Astrocyte of the hippocampus (primary cell): Measurements from ENCODE around the gene UCHL1.

Source experiments
- DNase-seq: peaks from one replicate; pipeline ENCODE4 v3.0.0; 2011; ENCODE audit warnings: low read depth, low spot score

UCHL1 gene

DNA sequence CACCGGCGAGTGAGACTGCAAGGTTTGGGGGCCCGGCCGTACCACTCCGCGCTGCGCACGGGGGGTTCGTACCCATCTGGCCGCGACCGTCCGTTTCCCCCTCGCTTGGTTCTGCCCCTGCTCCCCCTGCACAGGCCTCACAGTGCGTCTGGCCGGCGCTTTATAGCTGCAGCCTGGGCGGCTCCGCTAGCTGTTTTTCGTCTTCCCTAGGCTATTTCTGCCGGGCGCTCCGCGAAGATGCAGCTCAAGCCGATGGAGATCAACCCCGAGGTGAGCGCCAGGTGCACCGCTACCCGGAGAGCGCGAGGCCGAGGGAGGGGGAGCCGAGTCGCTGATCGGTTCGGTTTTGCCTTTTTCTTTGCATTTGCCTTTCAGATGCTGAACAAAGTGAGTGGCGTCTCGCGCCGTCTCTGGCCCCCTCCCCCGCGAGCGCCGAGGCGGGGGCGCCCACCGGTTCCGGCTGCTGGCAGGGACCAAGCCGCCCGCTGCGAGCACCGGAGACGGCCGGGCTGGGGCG is at the start of gene UCHL1:
Gene UCHL1 (plus strand): TSS at position 189 of the 517 bp plus-strand sequence. CDS start 49 bp downstream, at position 238.
- peak; percentile 92 for DNase-seq

DNA sequence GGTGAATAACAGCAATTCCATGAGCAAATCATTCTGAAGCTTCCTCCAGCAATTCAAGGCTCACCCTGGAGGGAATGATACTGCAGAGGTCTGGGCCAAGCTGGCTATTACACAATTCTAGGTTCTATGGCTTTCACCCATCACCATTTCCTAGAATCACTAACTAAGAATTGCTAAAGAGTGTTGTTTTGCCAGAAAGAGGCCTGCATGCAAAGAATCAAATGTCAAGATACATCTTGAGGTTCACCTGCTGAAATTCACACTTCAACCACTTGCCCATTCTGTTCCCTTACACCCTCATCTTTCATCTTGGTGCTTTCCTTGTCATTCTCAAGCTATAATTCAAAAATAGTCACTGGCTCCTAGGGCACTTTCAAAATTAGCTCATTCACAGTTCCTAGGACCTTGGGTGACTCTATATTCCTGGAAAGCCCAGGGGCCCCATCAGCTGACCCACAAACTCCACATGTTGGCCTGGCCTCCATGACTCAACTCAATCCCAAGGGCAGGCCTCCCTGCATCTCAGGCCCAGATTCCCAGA is 49.4 kb upstream of the UCHL1 start:
- DNase-seq: no peak

DNA sequence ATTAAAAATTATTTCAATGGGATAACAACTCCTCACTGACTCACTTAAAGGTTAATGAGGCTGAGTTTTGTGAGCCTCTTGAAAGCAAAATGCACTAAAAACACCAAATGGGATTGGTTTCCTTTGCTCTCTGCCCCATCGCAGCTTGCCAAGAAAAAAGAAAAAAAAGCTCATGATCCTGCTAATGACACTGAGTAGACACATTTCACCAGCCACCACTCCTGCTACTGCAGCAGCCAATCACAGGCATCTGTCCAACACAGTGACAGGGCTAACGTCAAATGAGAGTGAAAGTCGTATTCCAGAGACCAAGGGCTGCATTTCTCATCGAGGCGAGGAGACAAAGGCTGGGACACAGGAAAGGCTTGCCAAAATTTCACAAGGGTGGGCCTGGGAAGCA is 47.5 kb upstream of the UCHL1 start:
- DNase-seq: no peak

DNA sequence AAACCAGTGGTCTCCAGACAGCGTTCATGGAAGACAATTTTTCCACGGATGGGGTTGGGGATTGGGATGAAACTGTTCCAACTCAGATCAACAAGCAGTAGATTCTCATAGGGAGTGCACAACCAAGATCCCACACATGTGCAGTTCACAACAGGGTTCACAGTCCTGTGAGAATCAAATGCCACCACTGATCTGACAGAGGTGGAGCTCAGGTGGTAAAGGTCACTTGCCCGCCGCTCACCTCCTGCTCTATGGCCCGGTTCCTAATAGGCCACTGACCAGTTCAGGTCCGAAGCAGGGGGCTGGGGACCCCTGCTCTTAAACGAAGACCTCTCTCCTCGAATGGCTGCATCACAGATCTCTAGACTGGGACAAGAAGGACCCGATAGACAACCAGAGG is 46.8 kb upstream of the UCHL1 start:
- DNase-seq: no peak

DNA sequence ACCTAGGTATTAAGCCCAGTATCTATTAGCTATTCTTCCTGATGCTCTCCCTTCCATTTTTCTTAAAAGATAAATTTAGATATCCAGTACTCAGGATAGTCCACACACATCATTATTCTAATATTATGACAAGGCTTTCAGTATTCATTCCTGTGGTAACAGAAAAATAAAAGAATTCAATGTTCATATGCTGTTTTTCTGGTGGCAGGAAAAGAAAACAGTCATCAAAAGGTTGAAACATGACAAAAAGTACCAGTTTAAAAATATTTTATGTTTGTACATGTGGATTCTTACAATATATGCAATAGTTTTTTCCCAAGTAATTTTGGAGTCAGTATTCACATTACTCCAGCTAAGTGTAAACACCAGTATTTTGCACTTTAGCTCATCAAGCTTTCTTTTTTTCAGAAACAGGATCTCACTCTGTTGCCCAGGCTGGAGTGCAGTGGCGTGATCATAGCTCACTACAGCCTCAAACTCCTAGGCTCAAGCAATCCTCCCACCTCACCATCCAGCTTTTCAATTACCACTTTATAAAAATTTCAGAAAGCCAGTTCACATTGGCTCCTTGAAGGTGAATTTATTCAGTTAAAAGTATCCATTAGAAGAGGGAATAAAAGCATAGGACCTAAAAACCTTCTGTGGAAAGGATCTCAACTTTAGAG is 44.6 kb upstream of the UCHL1 start:
- DNase-seq: no peak

DNA sequence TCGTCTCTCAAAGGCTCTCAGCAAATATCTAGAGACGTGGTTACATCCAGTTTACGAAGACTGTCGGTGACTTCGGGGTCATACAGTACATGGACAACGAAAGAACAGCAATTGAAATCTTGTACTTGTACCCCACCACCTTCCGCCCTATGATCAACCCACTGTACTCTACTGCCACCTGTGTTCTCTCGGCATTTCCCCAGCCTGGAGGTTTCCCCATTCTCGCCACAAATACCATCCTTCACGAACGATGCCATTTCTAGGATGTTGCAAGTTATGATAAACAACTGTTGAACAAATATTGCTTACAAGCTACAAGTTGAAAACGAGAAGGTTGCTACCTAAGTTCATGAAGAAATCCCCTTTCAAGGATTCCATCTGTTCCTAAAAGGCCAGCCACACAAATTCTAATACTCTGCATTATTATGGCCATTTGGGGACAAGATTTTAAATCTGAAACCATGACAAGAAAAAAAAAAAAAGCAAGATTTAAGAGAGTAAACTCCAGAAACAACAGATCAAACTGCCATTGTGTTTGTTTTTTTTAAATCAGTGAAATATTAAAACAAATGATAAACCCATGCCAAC is 44.0 kb upstream of the UCHL1 start:
- DNase-seq: peak; percentile 77

DNA sequence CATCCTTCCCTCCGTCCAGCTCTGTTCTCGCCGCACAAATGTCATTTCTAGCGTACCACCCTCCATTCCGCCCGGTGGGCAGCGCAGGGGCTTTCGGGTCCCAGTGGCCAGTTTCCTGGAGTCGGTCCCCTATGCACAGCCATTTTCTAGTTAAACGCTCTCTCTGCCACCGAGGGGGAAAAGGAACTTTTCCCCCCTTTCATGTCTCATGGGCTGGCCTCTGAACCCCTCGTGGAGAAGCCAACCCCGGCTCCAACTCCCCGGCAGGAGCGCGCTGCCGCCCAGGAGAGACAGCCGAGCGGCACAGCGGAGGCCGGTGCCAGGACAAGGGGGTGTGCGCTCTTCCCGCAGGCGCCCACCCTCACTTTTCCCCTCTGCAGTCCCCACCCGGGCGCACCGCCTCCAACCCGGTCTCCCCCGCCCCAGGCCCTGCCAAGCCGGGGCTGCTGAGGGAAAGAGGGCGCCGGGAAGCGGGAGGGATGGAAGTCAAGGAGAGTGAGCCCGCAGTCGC is 43.0 kb upstream of the UCHL1 start:
- DNase-seq: no peak

DNA sequence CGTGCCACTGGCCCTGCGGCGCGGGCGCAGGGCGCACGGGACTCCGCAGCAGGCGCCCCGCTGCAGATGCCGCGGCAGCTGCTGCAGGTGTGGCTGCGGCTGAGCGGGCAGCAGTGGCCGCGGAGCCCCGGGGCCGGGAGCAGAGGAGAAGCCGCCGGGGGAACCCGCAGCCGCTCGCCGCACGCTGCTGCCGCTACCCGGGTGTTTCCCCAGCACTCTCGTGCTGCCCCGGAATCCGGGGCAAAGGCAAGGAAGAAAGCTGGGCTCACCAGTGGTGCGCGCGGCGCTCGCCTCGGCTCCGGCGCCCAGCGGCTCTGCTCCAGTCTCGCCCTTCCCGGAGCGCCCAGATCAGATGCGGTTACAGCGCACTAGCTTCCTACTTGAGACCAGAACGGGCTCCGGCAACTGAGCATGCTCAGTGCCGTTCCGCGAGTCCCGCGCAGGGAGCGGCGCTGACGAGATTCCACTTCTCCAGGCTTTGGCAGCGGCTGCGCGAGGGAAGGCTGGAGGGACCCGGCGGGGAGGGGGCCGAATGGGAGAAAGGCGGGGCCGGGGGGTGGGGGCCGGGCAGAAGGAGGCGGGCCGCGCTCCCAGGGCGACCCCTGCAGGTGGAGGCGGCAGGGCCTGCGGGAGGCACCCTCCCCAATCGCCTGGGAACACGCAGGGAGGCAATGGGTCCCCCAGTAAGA is 42.4 kb upstream of the UCHL1 start, which contains the start of gene APBB2:
Gene APBB2 (minus strand): TSS at position 407 of the 689 bp plus-strand sequence. CDS start 181,288 bp downstream, outside the sequence.
- DNase-seq: peak; percentile 99

DNA sequence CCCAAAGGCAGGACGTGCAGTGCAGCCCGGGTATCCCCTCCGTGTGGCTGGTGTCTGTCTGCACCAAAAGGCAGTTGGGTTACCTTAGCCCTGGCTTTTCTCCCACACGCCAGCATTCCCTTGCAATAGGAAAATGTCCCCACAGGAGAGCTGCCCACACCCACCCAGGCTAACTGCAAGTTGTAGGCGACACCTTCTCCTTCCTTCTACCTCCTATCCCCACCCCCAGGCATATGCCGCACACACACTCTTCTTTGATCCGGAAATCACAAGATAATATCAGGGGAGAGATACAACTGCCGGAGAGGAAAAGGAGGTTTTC is 41.9 kb upstream of the UCHL1 start:
- DNase-seq: no peak

DNA sequence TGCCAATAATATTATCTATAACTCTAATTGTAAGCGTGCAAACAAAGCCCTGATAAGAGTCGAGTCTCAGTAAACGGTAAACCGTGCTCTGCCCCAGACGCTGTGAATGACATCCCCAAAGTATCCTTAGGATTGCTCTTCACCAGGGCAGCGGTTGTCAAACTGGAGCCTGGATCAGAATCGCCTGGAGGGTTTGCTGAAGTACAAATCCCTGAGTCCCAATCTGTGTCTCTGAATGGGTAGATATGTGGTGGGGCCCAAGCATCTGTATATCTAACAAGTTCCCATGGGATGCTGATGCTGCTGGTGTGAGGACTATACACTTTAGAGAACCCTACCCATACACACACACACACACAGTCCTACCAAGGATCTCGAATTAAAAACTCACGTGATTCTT is 41.6 kb upstream of the UCHL1 start:
- no peak for DNase-seq

DNA sequence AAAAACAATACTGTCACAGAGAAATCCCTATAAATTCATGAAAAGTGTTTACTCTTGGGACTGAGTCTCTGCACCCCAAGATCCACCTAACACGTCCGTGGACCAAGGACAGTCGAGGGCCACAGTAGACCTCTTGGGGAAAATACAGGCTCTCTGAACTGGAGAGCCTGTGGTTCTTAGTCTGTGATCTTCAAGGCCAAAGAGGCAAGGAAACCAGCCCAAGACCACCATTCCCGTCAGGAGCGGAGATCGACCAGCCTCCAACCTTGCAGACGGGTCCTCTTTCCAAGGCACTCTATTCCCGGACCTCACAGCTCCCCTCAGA is 40.8 kb upstream of the UCHL1 start:
- DNase-seq: no peak

DNA sequence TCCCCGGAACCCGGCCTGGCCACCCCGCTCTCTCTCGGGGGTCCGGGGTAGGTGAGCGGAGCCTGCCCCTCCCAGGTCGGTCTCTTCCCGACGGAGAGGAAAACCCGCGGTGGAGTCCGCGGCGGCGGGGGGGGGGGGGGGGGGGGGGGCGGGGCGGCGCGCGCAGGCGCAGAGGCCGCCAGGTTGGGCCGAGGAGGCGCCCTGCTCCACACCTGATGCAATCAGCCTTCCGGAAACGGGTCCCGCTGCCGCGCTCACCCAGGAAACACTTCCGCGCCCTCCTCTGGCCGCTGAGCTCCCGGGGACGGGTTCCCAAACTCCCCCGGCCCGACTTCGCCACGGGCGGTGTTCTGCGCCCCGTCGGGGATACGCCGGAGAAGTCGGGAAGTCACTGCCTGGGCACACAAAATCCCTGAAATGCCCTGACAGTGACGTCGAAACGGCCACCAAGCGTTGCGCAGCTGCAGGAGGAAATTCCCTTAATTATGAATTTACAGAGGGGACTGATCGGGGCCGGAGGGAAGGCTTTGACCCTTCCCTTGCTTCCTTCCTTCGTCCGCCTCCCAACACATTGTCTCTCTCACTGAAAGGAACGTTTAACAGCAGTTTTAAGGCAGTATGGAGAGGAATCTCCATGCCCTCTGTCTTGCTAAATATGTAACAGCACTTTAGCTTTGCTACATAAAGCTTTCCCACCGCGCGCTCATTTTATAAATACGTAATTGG is 40.3 kb upstream of the UCHL1 start:
- DNase-seq: peak; percentile 81

DNA sequence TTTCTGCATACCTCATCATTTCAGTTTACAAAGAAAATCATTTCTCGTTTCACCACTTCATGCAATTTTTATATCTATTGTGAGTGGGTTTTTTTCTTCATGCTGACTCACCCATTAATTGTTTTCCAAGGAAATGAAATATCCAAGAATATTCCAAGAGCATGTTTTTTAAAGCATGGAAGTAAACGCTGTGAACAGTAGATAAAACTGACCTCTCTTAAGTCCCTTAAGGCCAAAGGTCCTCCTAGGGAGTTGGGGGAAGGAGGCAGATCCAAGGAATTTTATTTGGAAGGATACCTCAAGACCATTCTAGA is 39.8 kb upstream of the UCHL1 start:
- no peak for DNase-seq

DNA sequence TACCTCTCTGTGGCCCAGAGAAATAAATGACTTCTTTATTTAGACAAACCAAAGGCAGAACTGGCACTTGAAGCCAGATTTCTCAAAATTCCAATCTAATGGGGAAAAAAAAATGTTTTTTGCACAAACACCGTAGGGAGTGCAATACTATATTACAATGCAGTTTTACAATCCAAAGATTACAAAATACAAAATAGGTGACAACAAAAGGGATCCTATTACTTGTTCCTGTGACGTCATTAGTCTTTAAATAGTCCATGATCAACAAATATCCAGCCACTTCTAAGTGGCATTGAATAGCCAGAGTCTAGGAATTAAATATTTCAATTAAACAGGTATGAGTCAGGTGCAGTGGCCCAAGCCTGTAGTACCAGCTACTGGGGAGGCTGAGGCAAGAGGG is 39.4 kb upstream of the UCHL1 start:
- DNase-seq: no peak

DNA sequence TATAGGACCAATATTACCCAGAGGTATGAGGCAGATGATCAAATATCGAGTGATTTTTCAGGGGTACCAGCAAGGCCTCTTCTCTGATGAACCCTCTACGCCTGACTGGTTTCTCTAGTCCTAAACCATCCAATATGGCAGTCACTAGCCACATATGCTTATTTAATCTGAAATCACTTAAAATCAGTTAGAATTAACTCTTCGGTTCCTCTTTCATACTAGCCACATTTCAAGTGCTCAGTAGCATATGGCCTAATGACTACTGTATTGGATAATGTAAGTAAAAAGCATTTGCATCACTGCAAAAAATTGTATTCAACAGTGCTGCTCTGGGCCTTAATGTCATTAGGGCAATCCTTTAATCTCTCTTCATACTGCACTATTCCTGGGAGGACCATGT is 38.0 kb upstream of the UCHL1 start:
- DNase-seq: no peak

DNA sequence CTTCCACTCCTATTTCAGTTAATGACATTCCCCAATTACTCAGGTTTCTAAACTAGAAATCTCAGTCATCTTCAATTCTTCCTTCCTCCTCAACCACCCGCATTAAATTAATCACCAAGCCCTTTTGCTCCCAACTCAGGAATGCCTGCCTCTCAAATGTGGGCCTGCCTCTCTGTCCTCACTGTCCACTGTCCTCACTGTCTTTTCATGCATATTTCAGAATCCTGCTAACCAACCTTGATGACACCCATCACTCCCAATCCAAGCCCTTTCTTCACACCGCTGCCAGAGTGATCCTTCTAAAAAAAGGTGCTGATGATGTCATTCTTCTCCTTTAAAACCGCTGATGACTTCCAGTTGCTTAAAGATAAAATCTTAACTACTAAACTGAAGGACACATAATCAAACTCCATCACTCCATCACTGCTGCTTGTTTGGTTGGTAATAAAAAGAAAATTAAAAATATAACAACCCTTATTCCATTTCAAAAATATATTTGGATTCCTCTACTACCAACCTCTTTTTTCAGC is 37.2 kb upstream of the UCHL1 start:
- no peak for DNase-seq

DNA sequence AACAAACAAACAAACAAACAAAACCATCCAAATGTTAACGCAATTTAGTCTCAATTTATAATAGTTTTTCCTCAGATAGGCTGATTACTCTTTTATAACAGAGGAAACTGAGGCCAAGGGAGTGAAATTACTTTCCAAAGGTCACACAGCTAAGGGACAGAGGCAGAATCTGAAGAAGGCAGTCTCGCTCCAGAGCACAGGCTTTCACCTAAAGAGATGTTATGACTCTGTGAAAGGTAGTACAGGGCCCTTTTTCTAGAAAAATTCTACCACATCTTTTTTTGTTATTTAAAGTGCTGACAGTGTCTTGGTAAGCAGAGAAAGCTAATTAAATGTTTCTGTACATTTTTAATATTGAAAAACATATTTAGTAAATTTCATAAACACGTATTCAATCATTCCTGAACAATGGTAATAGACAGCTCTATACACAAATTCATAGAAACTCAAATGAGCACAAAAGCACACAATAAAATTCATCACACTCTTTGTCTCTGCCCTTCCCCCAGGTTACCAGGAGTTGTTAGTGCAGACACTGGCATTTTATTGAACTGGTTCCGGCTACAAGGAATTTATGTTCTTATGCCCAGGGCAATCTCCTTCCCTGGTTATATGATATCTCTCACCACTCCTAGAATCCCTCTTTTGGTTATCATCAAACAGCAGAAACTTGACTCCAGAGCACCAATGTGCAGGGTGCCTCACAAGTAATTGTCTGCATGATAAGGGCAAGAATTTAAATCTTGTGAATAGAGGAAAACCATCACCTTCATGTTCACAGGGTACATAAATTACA is 34.7 kb upstream of the UCHL1 start:
- DNase-seq: no peak

DNA sequence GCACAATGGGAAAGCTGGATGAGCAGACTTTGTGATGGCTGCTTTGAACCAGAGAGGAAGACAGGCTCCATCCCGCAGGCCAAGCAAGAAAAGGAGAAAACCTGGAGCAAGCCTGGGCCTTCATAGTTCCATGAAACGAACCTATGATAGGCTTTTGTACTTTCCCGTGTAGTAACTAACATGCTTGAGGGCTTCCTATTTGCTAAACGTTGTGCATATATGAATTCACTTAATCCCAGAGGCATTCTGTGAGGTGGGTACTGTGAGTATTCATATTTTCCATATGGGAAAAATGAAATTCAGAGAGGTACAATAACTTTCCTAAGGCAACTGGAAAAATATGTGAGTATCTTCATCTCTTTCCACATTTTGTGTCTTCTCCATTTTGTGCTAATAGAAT is 28.8 kb upstream of the UCHL1 start:
- no peak for DNase-seq

DNA sequence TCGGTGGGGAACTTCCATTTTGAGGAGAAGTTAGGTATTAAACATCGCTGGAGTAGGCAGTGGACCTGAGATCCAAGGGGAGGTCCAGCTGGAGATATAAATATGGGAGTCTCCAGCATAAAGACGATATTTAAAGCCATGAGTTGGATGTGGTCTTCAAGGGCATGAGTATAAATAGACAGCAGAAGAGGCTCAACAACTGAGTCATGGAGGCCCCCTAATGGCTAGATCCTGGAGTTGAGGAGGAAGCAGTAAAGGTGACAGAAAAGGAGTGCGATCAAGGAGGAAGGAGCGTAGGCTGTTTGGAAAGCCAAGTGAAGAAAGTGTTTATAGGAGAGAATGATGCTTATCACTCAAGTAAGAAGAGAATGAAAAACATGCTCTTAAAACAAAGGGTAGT is 24.3 kb upstream of the UCHL1 start:
- DNase-seq: no peak

DNA sequence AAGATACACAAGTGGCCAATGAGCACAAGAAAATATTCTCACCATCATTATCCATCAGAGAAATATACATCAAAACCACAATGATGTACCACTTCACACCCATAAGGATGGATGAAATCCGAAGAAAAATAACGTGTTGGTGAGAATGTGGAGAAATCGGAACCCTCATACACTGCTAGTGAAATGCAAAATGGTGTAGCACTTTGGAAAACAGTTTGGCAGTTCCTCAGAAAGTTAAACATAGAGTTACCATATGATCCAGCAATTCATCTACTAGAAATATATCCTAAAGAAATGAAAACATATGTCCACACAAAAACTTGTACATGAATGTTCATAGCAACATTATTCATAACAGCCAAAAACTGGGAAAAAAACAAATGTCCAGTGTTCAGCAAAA is 23.9 kb upstream of the UCHL1 start:
- DNase-seq: no peak

DNA sequence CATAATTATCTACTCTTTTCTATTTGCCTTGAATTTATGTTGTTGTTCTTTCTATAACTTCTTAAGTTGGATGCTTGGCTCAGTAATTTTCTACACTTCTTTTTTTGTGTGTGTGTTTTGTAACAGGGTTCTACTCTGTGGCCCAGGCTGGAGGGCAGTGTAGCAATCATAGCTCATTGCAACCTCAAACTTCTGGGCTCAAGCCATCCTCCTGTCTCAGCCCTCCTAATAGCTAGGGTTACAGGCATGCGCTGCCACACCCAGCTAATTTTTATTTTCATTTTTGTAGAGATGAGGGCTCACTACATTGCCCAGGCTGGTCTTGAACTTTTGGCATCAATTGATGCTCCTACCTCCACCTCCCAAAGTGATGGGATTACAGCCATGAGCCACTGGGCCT is 20.7 kb upstream of the UCHL1 start:
- DNase-seq: no peak
